Vagina (tissue), 2 donors: Measurements from ENCODE around the gene SULF2. TPM values are rescaled to one million over a fixed set of nuclear protein-coding genes. Genes with fewer than 3 reads are reported as not detected.
A peak's percentile ranks its signal among the peaks of the same experiment; 100 is the strongest.

Experiments used
- DNase-seq, 2 donors: peaks; one replicate each; pipeline ENCODE4 v3.0.0-alpha.2; 2017; ENCODE audit errors: extremely low spot score in 2 of 2
- H3K27ac ChIP-seq: fragments of 200-600 bp; sonication (generic); one replicate; pipeline ENCODE4 v1.5.1; 2019
- H3K27me3 ChIP-seq: fragments of 200-600 bp; sonication (generic); one replicate; pipeline ENCODE4 v1.5.1; 2019
- H3K36me3 ChIP-seq, 2 donors: fragments of 200-600 bp; sonication (generic); one replicate each; pipeline ENCODE4 v1.5.1; 2017 to 2019
- H3K4me1 ChIP-seq: fragments of 200-600 bp; sonication (generic); one replicate; pipeline ENCODE4 v1.5.1; 2019
- H3K4me3 ChIP-seq, 2 donors: fragments of 200-600 bp; sonication (generic); 1 replicate in 1 of 2; 2 replicates in 1 of 2; pipeline ENCODE4 v1.5.1; 2016 to 2019
- H3K9me3 ChIP-seq: fragments of 200-600 bp; sonication (generic); one replicate; pipeline ENCODE4 v1.5.1; 2019
- POLR2A ChIP-seq, 2 donors: fragments of 450-650 bp; IDR thresholded peaks; one replicate each; pipeline ENCODE4 v1.6.1; 2017; ENCODE audit warnings: antibody characterized with exemption in 2 of 2, mild to moderate bottlenecking in 2 of 2, moderate library complexity in 2 of 2
- POLR2AphosphoS5 ChIP-seq, 2 donors: sonication (generic); formaldehyde crosslinking; IDR thresholded peaks; one replicate each; pipeline ENCODE4 v1.9.0; 2017; ENCODE audit warnings: antibody characterized with exemption in 2 of 2, mild to moderate bottlenecking in 2 of 2, low read depth in 1 of 2; ENCODE audit not compliant: insufficient read depth in 1 of 2
- intact Hi-C: fragments of 100-400 bp; cut with DNase I; formaldehyde crosslinking; loops from one replicate; pipeline ENCODE4 v1.15.1; 2023
- total RNA-seq: library from RNA; depleted of rRNA; stranded (reverse); fragments of >200 nt; gene quantifications from one replicate; pipeline ENCODE4 v1.2.3, GENCODE V29; 2016
- TF ChIP-seq, protein P1 (sequence below), 3 experiments: fragments of 450-650 bp in 2 of 3; fragments of 200-600 bp in 1 of 3; sonication (generic) in 1 of 3; IDR thresholded peaks; one replicate each; pipeline ENCODE4 v1.5.1; 2017 to 2019; ENCODE audit warnings: antibody characterized with exemption in 3 of 3, mild to moderate bottlenecking in 2 of 3, moderate library complexity in 2 of 3

Gene SULF2
- total RNA-seq, 1 donor from 2014 or later: 157 TPM

DNA sequence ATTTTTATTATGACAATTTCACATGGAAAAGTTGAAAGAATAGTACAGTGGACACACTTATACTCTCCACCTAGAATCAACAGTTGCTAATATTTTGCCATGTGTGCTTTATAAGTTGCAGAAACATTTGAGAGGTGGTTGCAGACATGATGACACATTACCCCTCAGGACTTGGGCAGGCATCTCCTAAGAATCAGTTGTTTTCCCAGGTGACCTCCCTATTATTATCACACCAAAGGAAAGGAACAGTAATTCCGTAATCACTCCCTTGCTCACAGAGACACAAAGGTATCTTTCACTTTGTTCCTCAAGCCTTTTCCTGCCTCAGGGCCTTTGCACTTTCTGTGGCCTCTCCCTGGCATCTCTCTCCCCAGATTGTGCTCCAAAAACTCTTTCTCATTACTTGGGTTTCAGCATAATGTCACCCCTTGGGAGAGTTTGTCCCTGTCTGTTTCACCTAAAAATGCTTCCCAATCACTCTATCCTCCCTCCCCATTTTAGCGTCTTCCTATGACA, 5.9 kb upstream of the SULF2 start:
- no peak for DNase-seq
- Histone ChIP-seq H3K4me1 (peaks cover 65% of the 10 kb centered on the region), H3K27me3 (no peaks in the 10 kb centered on the region), H3K4me3 (no peak overlapping the region), H3K27ac (peak overlapping the region; percentile 63), H3K9me3 (no peaks in the 10 kb centered on the region), H3K36me3 (no peaks in the 10 kb centered on the region)
- TF ChIP-seq, protein P1, sequence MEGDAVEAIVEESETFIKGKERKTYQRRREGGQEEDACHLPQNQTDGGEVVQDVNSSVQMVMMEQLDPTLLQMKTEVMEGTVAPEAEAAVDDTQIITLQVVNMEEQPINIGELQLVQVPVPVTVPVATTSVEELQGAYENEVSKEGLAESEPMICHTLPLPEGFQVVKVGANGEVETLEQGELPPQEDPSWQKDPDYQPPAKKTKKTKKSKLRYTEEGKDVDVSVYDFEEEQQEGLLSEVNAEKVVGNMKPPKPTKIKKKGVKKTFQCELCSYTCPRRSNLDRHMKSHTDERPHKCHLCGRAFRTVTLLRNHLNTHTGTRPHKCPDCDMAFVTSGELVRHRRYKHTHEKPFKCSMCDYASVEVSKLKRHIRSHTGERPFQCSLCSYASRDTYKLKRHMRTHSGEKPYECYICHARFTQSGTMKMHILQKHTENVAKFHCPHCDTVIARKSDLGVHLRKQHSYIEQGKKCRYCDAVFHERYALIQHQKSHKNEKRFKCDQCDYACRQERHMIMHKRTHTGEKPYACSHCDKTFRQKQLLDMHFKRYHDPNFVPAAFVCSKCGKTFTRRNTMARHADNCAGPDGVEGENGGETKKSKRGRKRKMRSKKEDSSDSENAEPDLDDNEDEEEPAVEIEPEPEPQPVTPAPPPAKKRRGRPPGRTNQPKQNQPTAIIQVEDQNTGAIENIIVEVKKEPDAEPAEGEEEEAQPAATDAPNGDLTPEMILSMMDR (IDR thresholded peaks at IDR 0.05): no peak
- TF ChIP-seq POLR2AphosphoS5 (IDR thresholded peaks at IDR 0.05; ENCODE audit: insufficient read depth in 1 of 2, low read depth in 1 of 2) (no peak), POLR2A (IDR thresholded peaks at IDR 0.05) (no peak)
- intact Hi-C loops: no loop called here

DNA sequence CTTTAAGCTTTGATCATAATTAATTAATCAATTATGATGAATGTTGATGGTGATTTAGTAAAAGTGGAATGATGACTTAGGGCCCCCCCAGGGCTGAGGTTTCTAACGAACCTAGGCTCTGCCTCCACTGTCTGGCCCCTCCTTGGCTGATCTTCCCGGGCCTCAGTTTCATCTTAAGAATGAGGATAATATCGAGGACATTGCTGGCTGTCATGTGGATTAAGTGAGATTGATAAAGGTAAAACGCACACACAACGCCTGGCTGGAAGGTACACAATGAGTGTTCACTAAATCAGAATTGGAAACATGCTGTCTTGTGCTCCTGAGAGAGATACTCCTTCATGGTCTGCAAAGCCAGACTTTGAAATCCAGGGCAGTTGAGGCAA, 5.3 kb upstream of the SULF2 start:
- Histone ChIP-seq H3K9me3 (no peaks in the 10 kb centered on the region), H3K4me1 (peaks cover 65% of the 10 kb centered on the region), H3K36me3 (no peaks in the 10 kb centered on the region), H3K27ac (peak overlapping the region; percentile 16), H3K4me3 (no peak overlapping the region), H3K27me3 (no peaks in the 10 kb centered on the region)
- DNase-seq: no peak
- TF ChIP-seq, protein P1 (IDR thresholded peaks at IDR 0.05): no peak
- TF ChIP-seq POLR2A (IDR thresholded peaks at IDR 0.05) (no peak), POLR2AphosphoS5 (IDR thresholded peaks at IDR 0.05; ENCODE audit: insufficient read depth in 1 of 2, low read depth in 1 of 2) (no peak)
- intact Hi-C loops: no loop called here

DNA sequence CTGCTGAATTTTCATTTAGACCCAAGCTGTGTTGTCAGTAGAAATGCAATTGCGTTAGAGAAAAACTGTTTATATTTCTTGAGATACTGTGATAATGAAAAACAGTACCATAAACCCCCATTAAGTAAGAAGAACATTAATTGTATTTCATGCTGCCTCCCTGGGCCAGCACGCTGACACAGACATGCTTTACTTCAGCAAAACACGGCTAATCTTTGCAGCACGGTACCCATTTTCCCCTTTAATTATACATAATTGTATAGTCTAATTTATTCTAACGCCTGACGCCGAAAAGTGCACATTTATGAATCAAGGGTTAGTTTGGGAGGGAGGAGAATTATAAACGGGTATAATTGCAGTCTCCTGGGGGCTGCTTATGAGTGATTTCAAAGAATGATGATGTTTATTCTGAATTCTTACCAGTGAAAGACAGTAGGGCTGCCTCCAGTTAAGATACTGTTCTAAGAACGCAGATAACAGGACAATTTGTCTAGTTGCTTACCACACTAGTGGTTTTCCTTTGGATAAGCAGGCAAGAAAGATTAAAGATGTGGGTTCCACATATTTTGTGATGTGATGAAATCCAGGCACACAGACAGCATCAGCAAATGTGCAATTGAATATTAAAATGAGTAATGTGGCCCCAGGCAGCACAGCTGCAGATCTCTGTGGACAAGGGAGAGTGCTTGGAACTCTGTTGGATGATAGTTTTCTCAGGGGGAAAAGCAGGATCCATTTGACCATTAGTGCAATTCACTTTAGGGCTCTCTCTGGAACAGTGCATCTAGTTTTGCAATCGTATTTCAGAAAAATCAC, 4.7 kb upstream of the SULF2 start:
- H3K27ac ChIP-seq: peak overlapping the region; percentile 16
- intact Hi-C loops: loop anchor here (5.0 to 10.0 kb wide), 4 partner anchors 65 to 832 kb away; no protein-coding TSS in a partner anchor
- H3K4me1 ChIP-seq: peaks cover 59% of the 10 kb centered on the region
- H3K36me3 ChIP-seq: no peaks in the 10 kb centered on the region
- DNase-seq: no peak
- TF ChIP-seq POLR2AphosphoS5 (IDR thresholded peaks at IDR 0.05; ENCODE audit: insufficient read depth in 1 of 2, low read depth in 1 of 2) (no peak), POLR2A (IDR thresholded peaks at IDR 0.05) (no peak)
- TF ChIP-seq, protein P1 (IDR thresholded peaks at IDR 0.05): no peak
- no peaks in the 10 kb centered on the region for H3K27me3 ChIP-seq
- no peaks in the 10 kb centered on the region for H3K9me3 ChIP-seq
- no peak overlapping the region for H3K4me3 ChIP-seq

DNA sequence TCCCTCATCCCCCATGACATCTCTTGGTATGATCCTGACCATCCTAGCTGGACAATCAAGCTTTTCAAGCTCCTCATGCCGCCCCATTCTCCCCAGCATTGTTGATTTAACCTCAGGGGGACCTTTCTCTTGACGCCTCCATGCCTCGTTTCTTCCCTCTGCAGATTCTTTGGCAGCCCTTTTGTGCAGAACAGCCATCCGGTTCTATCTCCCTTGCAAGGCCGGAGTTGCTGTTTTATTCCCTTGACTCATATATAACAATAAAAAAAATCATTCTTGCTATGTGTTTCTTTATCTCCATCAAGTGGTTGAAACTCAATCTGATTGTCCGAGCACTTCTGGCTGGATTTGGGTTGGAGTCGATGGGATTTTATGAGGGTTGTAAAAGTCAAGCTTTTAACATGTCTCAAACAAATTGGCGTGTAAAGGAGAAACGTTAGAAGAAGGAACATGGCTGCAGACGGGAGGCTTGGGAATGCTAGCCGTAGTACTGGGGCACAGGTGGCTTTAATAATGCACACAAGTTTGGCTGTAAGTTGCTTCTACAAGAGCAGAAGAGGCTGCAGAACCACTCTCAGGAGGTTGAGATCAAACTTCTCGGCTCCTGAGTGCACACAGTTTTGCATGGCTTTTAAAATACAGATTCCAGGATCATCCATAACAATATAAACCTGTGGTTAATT, 3.9 kb upstream of the SULF2 start:
- H3K4me3 ChIP-seq: no peak overlapping the region
- peaks cover 53% of the 10 kb centered on the region for H3K4me1 ChIP-seq
- no peaks in the 10 kb centered on the region for H3K27me3 ChIP-seq
- intact Hi-C loops: loop anchor here (5.0 to 10.0 kb wide), 4 partner anchors 64 to 833 kb away; no protein-coding TSS in a partner anchor
- DNase-seq: no peak
- H3K36me3 ChIP-seq: no peaks in the 10 kb centered on the region
- TF ChIP-seq POLR2A (IDR thresholded peaks at IDR 0.05): no peak
- no peak for TF ChIP-seq POLR2AphosphoS5 (IDR thresholded peaks at IDR 0.05; ENCODE audit: insufficient read depth in 1 of 2, low read depth in 1 of 2)
- TF ChIP-seq, protein P1 (IDR thresholded peaks at IDR 0.05): no peak
- no peaks in the 10 kb centered on the region for H3K9me3 ChIP-seq
- peak overlapping the region; percentile 53 for H3K27ac ChIP-seq
